Measurements from ENCODE around the gene TMEM272. TPM values are rescaled to one million over a fixed set of nuclear protein-coding genes. Genes with fewer than 3 reads are reported as not detected.

The TMEM272 gene
- total and polyA plus RNA-seq, 2 of the 4 experiments (the other 2 are of a cell fraction) = not detected

DNA sequence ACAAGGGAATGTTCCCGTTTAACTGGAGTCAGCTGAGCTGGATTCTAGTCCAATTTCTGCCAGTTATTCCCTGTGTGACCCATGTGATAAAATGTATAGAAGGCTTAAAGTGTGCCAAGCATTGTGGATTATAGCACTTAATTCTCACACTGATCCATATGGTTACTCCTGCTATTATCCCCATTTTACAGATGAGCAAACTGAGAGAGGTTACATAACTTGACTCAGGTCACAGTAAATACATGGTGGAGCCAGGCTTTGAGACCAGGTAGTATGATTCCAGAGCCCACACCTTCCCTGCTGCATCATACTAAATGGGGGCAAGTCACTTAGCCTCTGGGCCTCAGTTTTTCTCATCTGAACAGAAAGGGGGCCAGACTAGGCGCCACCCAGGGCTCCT is 39.1 kb downstream of the TMEM272 start:
- H2AK9ac ChIP-seq (replicated peaks; ENCODE audit: low read depth, low read length, poor library complexity) = no peak overlapping the region
- in situ Hi-C loops (cut with MboI; ENCODE audit: low sequenced_read_pairs) (no loop called here), intact Hi-C loops (cut with micrococcal nuclease) (loop anchor here (10.0 kb wide), 1 partner anchor 581 kb away; the partner anchor contains the start of gene FAM124A), dilution Hi-C loops (cut with HindIII; ENCODE audit: low sequenced_read_pairs, unreplicated experiment) (no loop called here)
- no peak for ATAC-seq (ENCODE audit: low read depth)
- H4K5ac ChIP-seq (ENCODE audit: low read depth, low read length) = no peak overlapping the region
- H3K27ac ChIP-seq (ENCODE audit: insufficient read depth, low read length) = no peak overlapping the region
- no peaks in the 10 kb centered on the region for H3K27me3 ChIP-seq (ENCODE audit: control insufficient read depth, insufficient read depth, low read length)
- H3K4ac ChIP-seq (ENCODE audit: low read depth, low read length) = no peak overlapping the region
- TF ChIP-seq BHLHE40 (IDR thresholded peaks at IDR 0.05; ENCODE audit: low read depth, low read length) = no peak
- TF ChIP-seq CEBPB (IDR thresholded peaks at IDR 0.05; ENCODE audit: low read depth, low read length) = no peak
- TF ChIP-seq RAD21 (IDR thresholded peaks at IDR 0.05; ENCODE audit: low read length) = no peak
- no peak for TF ChIP-seq CHD1 (IDR thresholded peaks at IDR 0.05; ENCODE audit: low read depth, low read length)
- TF ChIP-seq MAFK (IDR thresholded peaks at IDR 0.05; ENCODE audit: low read depth, low read length) = no peak
- TF ChIP-seq, protein P1, sequence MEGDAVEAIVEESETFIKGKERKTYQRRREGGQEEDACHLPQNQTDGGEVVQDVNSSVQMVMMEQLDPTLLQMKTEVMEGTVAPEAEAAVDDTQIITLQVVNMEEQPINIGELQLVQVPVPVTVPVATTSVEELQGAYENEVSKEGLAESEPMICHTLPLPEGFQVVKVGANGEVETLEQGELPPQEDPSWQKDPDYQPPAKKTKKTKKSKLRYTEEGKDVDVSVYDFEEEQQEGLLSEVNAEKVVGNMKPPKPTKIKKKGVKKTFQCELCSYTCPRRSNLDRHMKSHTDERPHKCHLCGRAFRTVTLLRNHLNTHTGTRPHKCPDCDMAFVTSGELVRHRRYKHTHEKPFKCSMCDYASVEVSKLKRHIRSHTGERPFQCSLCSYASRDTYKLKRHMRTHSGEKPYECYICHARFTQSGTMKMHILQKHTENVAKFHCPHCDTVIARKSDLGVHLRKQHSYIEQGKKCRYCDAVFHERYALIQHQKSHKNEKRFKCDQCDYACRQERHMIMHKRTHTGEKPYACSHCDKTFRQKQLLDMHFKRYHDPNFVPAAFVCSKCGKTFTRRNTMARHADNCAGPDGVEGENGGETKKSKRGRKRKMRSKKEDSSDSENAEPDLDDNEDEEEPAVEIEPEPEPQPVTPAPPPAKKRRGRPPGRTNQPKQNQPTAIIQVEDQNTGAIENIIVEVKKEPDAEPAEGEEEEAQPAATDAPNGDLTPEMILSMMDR (conservative IDR thresholded peaks at IDR 0.05; ENCODE audit: low read depth, low read length) = no peak
- TF ChIP-seq POLR2A (IDR thresholded peaks at IDR 0.05; ENCODE audit: low read depth, low read length) = no peak
- no peak for TF ChIP-seq NFE2L2 (IDR thresholded peaks at IDR 0.05; ENCODE audit: low read depth, low read length)
- TF ChIP-seq, protein P2, sequence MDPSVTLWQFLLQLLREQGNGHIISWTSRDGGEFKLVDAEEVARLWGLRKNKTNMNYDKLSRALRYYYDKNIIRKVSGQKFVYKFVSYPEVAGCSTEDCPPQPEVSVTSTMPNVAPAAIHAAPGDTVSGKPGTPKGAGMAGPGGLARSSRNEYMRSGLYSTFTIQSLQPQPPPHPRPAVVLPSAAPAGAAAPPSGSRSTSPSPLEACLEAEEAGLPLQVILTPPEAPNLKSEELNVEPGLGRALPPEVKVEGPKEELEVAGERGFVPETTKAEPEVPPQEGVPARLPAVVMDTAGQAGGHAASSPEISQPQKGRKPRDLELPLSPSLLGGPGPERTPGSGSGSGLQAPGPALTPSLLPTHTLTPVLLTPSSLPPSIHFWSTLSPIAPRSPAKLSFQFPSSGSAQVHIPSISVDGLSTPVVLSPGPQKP (IDR thresholded peaks at IDR 0.05; ENCODE audit: borderline replicate concordance, low read depth, low read length) = no peak
- no peak overlapping the region for H4K8ac ChIP-seq (ENCODE audit: low read depth in 2 of 2, low read length in 2 of 2)
- H3K14ac ChIP-seq (replicated peaks; ENCODE audit: low read depth, low read length) = no peak overlapping the region
- no peak overlapping the region for H2BK120ac ChIP-seq (ENCODE audit: low read depth, low read length)
- no peak overlapping the region for H2BK20ac ChIP-seq (ENCODE audit: low read depth, low read length)
- no peak overlapping the region; the same call in 1 of the 2 replicates for H3K23ac ChIP-seq (ENCODE audit: low read depth, low read length)
- POLR2A ChIA-PET (ENCODE audit: unreplicated experiment) = no interaction called here
- H3K4me2 ChIP-seq (ENCODE audit: low read depth, low read length) = no peak overlapping the region
- no peaks in the 10 kb centered on the region for H3K36me3 ChIP-seq (ENCODE audit: control insufficient read depth, insufficient read depth, low read length)
- no peak overlapping the region for H3K56ac ChIP-seq (ENCODE audit: extremely low read depth, insufficient read depth, low read length)
- CTCF ChIA-PET = no interaction called here
- peaks cover 4% of the 10 kb centered on the region for H3K4me1 ChIP-seq (ENCODE audit: control insufficient read depth, insufficient read depth, low read length)
- no peak overlapping the region for H2BK15ac ChIP-seq (ENCODE audit: low read depth, low read length)
- no peak overlapping the region for H2BK5ac ChIP-seq (ENCODE audit: low read depth, low read length, poor library complexity, severe bottlenecking)
- H3K79me1 ChIP-seq (ENCODE audit: low read depth in 1 of 2, low read length in 2 of 2) = peaks cover 0 to 9% of the 10 kb centered on the region in 2 experiments; a peak in 1 of 4 replicates
- H2AK5ac ChIP-seq (ENCODE audit: low read depth, low read length) = no peak overlapping the region
- no peak overlapping the region for H2AFZ ChIP-seq (replicated peaks; ENCODE audit: low read length, poor library complexity)
- BruUV-seq (replicated peaks) = no TSS peak
- WGBS, 2 experiments (ENCODE audit: extremely low coverage in 2 of 2, insufficient read length in 1 of 2) = no CpG with 5 or more reads among the region's 2 CpGs
- H3K4me3 ChIP-seq (ENCODE audit: insufficient read depth, low read depth, low read length) = no peak overlapping the region
- no peak overlapping the region for H3K18ac ChIP-seq (ENCODE audit: low read depth, low read length)
- no peaks in the 10 kb centered on the region for H3K9me3 ChIP-seq (ENCODE audit: control insufficient read depth, insufficient read depth, low read length)
- H3K9me1 ChIP-seq (ENCODE audit: insufficient read depth, low read length) = peaks cover 4% of the 10 kb centered on the region; the same call in 1 of the 2 replicates
- no peak for DNase-seq
- no peak overlapping the region for H3K9ac ChIP-seq (ENCODE audit: low read depth, low read length)
- H4K91ac ChIP-seq (ENCODE audit: insufficient read depth, low read depth, low read length) = no peak overlapping the region
- H4K20me1 ChIP-seq (ENCODE audit: insufficient read depth, low read length) = no peaks in the 10 kb centered on the region
